DMS79 (cell line): ENCODE results near the gene NF1.
A peak's percentile ranks its signal among the peaks of the same experiment; 100 is the strongest.
"Not testable (repeated sequence)": the region's sequence is repeated elsewhere in the genome, so short reads cannot be mapped to it uniquely, and the experiment has no call there.

Experiments
- DNase-seq: peaks from one replicate; lab custom pipeline; 2025; lab: John Stamatoyannopoulos, UW

NF1 gene

DNA sequence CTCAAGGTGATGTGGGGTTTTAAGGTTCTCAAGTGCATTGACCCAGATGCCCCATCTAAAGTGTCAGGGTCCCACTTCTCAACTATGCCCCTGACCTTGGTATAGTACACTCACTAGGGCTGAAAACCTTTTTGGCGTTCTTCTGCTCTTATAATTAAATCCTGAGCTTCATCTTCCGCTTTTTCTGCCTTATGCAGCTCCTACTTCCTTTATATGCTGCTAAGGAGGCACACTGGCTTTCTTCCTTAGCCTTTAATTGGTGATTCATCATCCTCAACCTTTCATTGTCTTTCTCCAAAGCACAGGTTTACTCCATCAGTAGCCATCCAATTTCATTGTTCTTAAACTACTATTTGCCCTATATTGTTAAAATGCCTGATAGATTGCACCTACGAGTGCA lies 5.3 kb upstream of the NF1 start:
- DNase-seq, result no peak

DNA sequence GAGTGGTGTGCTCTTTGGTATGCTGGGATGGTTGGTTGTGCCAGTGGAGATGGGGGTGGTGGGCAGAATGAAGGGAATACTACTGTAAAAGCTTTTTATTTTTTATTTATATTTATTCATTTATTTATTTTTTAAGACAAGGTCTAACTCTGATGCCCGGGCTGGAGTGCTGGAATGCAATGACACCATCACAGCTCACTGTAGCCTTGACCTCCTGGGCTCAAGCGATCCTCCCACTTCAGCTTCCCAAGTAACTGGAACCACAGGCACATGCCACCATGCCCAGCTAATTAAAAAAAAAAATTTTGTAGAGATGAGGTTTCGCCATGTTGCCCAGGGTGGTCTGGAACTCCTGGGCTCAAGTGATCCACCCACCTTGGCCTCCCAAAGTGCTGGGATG lies 4.1 kb upstream of the NF1 start:
- not testable (repeated sequence) for DNase-seq

- no peak for DNase-seq
Observed at GRCh38 chr17:31092475-31093064, 2.2 kb upstream of the NF1 start.

DNA sequence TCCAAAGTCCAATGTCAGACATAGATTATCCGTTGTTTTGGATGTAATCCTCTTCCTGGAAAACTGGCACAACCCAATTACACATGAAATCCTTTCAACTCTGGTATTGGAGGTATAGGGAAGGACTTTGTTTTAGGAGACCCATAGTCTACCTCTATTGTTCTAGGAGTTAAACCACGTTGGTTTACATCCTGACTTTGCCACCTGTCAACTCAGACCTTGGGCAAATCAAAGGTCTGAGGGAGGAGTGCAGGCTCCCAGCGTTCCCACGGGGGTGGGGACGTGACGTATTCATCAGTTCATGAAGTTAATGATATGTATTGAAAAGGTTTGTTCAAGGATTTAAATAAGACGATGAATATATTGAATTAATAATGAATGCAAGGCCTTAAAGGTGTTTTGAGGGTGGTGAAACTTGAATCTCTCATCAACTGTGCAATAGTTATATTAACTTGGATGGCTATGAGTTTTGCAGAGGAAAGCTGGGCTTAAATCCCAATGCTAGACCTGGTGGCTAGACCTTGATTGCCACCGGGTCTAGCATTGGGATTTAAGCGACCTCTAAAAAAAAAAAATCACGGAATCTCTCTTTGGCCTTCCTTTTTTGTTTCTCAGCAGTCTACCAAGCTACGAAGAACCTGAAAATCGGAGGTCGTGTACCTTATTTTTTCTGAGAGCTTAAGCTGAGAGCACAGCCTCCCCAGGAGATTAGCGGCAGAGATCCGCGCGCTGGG lies 744 bp upstream of the NF1 start:
- no peak for DNase-seq

DNA sequence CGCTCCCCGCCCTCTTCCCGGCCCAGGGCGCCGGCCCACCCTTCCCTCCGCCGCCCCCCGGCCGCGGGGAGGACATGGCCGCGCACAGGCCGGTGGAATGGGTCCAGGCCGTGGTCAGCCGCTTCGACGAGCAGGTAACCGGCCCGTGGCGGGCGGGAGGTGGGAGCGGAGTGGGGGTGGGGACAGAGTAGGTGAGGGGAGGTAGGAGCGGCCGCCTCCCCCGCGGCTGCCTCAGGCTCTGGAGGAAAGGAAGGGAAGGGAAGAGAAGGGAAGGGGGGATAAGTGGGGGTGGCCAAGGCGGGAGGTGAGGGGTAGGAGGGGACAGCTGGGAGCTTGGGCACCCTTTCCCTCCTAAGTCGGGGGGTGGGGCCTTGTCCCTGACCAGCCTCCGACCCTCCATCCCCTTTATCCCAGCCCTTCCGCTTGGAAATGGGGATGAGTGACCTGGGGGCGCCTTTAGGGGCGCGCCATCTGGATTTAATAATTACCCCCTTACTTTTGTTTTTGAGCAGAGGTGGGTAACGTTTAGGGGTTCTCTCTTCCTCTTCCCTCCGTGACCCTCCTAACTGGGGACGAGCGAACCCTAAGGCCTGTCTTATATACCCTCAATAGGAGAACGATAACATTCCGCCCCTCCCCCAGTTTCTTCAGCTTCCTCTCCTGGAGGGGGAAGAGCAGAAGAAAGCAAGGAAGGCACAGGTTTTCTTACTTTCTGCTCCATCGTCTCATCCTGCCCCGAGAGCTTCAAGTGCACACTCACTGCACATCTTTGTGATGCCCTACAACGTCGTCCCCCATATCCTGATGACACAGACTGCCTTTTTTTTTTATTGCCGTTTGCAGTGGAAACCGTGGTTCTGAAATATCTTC lies 694 bp downstream of the NF1 start:
- peak; percentile 48 for DNase-seq

DNA sequence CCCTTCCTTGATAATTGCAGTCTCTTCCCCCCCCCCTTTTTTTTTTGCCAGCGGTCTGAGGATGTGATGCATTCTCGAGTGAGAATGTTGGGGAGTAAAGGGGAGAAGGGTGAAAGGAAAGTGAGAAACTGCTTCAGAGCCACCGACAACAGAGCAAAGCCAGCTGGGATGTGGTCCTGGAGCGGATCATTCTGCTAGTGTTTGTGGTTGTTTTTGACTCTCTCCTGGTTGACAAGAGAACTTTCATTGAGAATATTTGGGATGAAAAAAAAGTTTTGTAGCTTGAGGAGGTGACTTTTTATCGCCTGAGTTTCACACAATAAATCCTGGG lies 1.3 kb downstream of the NF1 start:
- DNase-seq, result no peak

DNA sequence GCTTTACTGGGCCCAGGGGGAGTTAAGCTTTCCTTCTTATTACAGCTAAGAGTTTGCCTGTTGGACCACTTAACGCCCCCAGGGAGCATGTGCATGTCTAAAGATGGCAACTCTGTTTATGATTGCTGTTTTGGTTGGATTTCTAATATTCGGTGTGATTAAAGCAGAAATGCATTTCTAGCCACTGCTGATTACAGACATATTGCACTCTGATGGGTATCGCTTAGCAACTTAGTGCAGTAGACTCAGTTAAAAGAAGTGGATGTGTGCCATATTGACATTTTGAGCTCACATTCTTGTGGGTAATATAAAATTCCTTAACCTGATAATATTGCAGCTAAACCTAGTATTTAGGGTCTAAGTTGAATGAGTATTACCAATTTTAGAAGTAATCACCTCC lies 4.2 kb downstream of the NF1 start:
- no peak for DNase-seq

DNA sequence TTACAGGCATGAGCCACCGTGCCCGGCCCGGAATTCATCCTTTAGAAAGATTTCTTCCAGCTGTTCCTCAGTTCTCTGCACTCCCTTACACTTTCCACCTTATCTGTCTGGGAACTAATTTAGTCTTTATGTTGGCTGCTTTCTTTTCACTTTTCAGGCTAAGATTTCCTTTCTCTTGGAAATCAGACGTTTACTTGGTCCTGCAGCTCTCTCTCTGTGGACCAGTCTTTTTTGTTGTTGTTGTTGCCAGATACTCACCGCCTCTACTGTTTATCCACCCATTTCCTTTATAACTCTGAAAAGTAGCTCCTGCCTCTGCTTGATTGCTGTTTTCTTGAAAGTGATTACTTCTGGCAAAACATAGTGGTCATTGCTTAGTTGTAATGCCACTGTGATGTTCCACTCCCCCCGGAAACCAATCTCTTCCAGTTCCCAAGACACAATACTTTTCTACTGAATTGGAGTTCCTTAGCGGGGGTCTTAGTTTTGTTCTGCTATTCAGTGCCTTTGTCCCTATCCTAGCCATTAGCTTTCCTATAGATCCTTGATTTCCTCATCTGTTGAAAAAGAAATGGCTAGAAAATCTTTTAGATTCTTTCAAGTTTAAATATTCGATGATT lies 6.2 kb downstream of the NF1 start:
- DNase-seq, result no peak

GRCh38 chr17:31101943-31102342 lies 7.2 kb downstream of the NF1 start:
- no peak for DNase-seq

- DNase-seq, result no peak
Observed at GRCh38 chr17:31105991-31106390, 11.2 kb downstream of the NF1 start.

DNA sequence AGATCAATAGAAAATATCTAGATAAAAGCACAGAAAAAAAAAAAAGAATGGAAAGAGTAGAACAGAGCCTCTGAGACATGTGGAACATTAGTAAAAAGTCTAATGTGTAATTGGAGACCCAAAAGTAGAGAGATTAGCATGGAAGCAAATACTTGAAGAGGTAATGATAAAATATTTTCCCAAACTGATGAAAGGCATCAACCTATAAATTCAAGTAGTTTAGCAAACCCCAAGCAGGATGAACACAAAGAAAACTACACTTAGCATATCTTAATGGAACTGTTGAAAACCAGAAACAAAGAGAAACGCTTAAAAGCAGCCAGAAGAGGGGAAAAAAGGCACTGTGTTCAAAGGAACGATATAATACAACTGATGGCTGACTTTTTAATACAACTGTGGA lies 16.4 kb downstream of the NF1 start:
- no peak for DNase-seq

DNA sequence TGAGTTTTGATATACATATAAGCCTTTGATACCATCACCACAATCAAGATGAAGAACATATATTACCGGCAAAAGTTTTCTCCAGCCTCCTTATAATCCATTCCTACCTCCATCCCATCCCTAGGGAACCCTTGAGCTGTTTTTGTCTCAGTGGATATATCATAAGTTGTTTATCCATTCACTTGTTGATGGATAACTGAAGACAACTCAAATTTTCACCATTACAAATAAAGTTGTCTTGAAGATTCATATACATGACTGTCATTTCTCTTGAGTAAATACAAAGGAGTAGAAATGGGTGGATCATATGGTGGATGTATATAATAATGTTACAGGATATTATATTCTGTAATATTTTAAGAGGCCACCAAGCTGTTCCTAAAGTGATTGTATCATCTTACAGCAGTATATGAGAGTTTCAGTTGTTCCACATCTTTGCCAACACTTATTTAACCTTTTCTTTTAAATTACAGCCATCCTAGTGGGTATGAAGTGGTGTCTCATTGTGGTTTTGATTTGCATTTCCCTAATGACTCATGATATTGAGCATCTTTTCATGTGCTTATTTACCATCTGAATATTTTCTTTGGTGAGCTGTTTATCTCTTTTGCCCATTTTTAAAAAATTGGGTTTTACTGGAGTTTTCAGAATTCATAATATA lies 17.4 kb downstream of the NF1 start:
- DNase-seq, result no peak

DNA sequence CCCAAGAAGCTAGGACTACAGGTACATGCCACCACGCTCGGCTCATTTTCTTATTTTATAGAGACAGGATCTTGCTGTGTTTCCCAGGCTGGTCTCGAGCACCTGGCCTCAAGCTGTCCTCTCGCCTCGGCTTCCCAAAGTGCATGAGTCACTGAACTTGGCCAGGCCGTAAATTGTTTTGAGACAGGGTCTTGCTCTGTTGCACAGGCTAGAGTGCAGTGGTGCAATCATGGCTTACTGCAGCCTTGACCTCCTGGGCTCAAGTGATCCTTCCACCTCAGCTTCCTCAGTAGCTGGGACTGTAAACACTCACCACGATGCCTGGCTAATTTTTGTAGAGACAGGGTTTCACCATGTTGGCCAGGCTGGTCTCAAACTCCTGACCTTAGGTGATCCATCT lies 18.6 kb downstream of the NF1 start:
- DNase-seq, result not testable (repeated sequence)

DNA sequence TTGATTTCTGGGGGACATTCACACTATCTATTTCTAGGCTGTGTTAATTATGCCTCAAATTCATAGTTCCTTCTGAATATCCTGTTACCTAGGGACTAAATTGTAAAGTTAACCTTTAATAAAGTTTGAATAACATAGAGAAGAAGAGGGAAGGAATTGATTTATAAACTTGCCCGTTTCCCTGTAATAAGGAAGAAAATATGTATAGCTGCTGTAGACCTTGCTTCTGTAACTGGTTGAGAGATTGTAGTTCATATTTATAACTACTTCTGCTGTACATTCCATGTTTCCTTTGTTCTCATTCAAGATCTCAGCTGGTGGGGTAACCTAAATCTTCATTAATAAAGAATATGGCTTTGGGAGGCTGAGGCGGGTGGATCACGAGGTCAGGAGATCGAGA lies 19.2 kb downstream of the NF1 start:
- DNase-seq, result no peak

DNA sequence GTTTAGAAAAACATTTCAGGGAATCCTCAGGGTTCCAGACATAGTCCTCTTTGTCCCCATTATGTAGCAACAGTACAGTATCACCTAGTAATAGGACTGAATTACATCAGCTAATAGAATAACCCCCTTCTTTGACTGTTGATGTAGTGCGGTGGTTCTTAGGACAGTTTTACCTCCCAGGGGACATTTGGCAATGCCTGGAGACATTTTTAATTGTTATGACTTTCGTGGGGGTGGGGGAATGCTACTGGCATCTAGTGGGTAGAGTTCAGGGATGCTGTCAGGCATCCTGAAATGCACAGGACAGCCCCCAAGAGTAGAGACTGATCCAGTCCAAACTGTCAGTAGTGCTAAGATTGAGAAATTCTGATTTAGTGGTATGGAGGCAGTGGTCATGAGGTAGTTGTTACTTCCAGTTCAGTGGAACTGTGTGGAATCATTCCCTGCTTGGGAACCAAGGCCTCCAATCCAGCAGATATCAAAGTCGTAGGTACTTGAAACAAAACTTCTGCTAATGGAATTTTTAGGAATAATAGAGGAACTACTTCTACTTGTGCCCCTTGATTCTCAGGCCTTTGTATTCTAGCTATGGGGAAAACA lies 20.3 kb downstream of the NF1 start:
- DNase-seq, result no peak

- DNase-seq, result no peak
Observed at GRCh38 chr17:31116167-31116566, 21.4 kb downstream of the NF1 start.

DNA sequence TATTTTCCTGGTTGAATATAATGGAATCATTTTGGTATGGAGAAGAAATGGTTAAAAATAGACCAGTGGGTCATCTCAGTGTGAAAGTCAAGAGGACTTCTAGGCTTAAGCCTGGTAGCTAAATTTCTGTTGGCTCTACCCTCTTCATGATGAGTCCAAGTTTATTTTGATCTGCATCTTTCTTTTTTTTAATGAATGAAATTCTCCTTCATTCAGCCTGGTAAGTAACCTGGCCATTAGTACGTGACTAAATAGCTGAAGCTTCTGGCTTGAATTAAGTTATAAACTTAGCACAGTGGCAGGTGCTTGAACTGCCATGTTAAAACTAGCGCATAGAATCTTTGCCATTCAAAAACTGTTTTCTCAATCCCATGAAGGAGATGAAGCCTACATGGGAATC lies 28.0 kb downstream of the NF1 start:
- no peak for DNase-seq

DNA sequence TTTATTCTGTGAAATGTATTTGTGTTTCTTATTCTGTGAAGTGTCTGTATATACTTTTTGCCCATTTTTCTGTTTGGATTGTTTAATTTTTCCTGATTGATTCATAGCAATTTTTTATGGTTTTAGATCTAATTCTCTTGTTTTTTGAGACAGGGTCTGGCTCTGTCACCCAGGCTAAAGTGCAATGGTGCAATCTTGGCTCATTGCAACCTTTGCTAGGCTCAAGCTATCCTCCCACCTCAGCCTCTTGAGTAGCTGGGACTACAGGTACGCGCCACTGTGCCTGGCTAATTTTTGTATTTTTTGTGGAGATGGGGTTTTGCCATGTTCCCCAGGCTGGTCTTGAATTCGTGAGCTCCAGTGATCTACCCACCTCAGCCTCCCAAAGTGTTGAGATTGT lies 31.5 kb downstream of the NF1 start:
- no peak for DNase-seq

- no peak for DNase-seq
Observed at GRCh38 chr17:31128241-31128640, 33.5 kb downstream of the NF1 start.

- no peak for DNase-seq
Observed at GRCh38 chr17:31130286-31131224, 35.8 kb downstream of the NF1 start.

DNA sequence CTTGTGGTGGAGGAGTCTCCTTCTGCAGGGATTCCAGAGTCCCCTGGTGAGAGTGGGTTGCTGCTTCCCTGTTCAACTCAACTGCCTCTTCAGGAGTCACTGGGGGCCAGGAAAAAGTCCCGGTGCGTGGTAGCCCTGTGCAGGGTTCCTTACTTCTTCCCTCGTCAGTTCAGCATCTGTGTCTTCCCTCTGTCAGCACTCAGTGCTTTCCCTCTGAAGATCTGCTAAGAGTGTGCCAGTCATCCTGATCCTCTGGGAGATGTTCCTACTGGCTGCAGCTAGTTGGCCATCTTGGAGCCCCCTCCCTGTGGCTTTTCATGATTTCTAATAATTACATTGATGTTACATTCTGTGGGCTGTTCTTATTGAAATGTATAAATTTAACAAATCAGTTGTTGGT lies 36.5 kb downstream of the NF1 start:
- DNase-seq, result no peak
